GM12872 (cell line): ENCODE data around the gene FGF3.

Experiments used
- TF ChIP-seq, protein P1 (sequence below): IDR thresholded peaks from 3 replicates; pipeline ENCODE4 v1.5.1; 2011; ENCODE audit warnings: low read depth, mild to moderate bottlenecking, low read length, moderate library complexity; ENCODE audit not compliant: insufficient read depth

FGF3 gene

DNA sequence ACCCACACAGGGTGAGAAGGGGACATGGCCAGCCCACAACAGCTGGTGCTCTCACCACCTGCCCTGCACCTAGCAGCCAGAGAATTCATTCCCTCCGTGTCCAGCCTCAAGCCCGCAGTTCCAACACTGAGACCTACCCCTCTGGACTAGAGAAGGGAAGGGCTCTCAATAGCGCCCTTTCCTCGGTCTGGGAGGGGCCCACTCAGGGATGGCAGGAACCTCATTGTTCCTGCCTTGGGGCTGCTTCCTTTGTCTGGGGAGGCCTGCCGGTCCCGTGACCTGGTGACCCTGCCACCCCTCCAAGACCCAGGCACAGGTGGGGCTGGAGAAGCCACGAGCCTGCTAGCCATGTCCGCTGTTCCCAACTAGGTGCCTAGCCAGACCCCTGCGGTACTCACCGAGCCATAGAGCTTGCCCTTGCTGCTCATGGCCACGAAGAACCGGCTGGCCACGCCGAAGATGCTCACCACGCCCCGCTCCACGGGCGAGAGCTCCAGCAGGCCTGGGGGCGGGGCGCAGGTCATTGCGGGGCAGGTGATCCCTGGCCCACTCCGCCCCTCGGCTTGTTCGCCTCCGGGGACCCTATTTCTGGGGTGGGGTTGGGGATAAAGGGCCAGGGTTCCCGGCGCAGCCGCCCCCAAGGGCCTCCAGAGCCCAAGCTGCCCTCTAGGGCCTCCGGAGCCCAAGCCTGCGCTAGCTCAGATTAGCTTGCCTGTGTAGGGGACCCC is 45.4 kb downstream of the FGF3 start:
- TF ChIP-seq, protein P1, sequence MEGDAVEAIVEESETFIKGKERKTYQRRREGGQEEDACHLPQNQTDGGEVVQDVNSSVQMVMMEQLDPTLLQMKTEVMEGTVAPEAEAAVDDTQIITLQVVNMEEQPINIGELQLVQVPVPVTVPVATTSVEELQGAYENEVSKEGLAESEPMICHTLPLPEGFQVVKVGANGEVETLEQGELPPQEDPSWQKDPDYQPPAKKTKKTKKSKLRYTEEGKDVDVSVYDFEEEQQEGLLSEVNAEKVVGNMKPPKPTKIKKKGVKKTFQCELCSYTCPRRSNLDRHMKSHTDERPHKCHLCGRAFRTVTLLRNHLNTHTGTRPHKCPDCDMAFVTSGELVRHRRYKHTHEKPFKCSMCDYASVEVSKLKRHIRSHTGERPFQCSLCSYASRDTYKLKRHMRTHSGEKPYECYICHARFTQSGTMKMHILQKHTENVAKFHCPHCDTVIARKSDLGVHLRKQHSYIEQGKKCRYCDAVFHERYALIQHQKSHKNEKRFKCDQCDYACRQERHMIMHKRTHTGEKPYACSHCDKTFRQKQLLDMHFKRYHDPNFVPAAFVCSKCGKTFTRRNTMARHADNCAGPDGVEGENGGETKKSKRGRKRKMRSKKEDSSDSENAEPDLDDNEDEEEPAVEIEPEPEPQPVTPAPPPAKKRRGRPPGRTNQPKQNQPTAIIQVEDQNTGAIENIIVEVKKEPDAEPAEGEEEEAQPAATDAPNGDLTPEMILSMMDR, result no peak

DNA sequence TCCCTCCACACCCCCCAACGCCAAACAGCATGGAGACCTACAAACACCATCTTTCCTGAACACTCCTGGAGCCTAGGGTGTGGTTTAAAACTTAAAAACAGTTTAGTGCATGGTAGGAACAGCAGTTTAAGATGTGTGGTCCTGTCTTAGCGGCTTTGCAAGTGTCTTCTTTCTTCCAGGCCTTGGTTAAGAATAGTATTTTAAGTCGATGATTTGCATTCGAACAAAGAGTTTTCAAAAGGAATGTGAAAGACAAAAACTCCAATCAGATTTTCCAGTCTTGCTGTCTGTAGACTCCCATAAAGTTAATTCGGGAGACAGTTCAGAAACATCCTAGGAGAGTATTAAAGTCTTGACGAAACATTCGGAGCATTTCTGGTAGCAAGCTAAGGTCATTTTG is 47.8 kb downstream of the FGF3 start:
- TF ChIP-seq, protein P1, result no peak

DNA sequence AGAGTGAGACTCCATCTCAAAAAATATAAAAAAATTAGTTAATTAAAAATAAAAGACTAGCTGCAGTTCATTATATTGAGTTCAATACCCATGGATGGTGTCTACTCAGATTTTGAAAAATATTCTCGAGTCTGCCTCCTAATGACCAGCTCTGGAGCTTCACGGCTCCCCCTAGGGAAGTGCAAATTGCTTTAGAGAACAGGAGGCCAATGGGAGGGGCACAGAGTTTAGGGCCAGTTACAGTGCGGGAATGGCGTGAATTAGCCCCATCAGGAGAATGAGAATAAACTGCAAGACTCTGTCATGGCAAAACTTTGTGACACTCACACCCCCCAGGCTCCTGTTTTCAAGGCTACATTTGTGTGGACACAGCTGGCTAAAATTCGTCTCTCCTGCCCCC is 48.7 kb downstream of the FGF3 start:
- TF ChIP-seq, protein P1, result no peak

- TF ChIP-seq, protein P1, result no peak
Observed at GRCh38 chr11:69765498-69765995, 53.7 kb downstream of the FGF3 start.

GRCh38 chr11:69760319-69760718 is 58.9 kb downstream of the FGF3 start:
- TF ChIP-seq, protein P1, result no peak
